ENCODE measurements around the gene CNGA3. TPM values are rescaled to one million over a fixed set of nuclear protein-coding genes. Genes with fewer than 3 reads are reported as not detected.

The CNGA3 gene
- total RNA-seq, 3 donors from 2014 or later (not counting 1 experiment from before 2014, with no cell fraction given), result not detected

GRCh38 chr2:98343285-98343684, 3.0 kb upstream of the CNGA3 start:
- no peak for ATAC-seq
- peaks cover 28% of the 10 kb centered on the region for H3K27me3 ChIP-seq (ENCODE audit: control insufficient read depth, insufficient read depth, low read length)
- H3K36me3 ChIP-seq (ENCODE audit: control insufficient read depth, insufficient read depth, low read length), result no peaks in the 10 kb centered on the region
- H3K27ac Mint-ChIP-seq, result no peak overlapping the region
- H3K9me3 Mint-ChIP-seq, result peaks cover 0 to 2% of the 10 kb centered on the region in 2 donors
- H3K27me3 Mint-ChIP-seq (ENCODE audit: low read depth in 2 of 2), result peaks cover 56 to 65% of the 10 kb centered on the region in 2 donors
- TF ChIP-seq CTCF (IDR thresholded peaks at IDR 0.05), result no peak
- intact Hi-C loops (cut with micrococcal nuclease), result no loop called here
- H3K4me1 Mint-ChIP-seq, result peaks cover 8 to 16% of the 10 kb centered on the region in 2 donors
- H3K27ac ChIP-seq (ENCODE audit: low read length), result no peak overlapping the region
- H3K36me3 Mint-ChIP-seq, result peaks cover 11% of the 10 kb centered on the region
- no peak overlapping the region for H3K4me3 ChIP-seq (ENCODE audit: low read length)
- H3K4me3 Mint-ChIP-seq, result no peak overlapping the region
- no peak for DNase-seq
- peaks cover 18% of the 10 kb centered on the region for H3K4me1 ChIP-seq (ENCODE audit: control insufficient read depth, insufficient read depth, low read length)
- 83% methylated on average over 3 of the region's 3 CpGs for WGBS (ENCODE audit: insufficient coverage)
- H3K9me3 ChIP-seq (ENCODE audit: control insufficient read depth, insufficient read depth, low read length), result peaks cover 2% of the 10 kb centered on the region

- peaks cover 8 to 17% of the 10 kb centered on the region in 2 donors for H3K4me1 Mint-ChIP-seq
- H3K4me3 Mint-ChIP-seq, result no peak overlapping the region
- TF ChIP-seq CTCF (IDR thresholded peaks at IDR 0.05), result no peak
- DNase-seq, result no peak
- ATAC-seq, result no peak
- peaks cover 18% of the 10 kb centered on the region for H3K4me1 ChIP-seq (ENCODE audit: control insufficient read depth, insufficient read depth, low read length)
- H3K36me3 ChIP-seq (ENCODE audit: control insufficient read depth, insufficient read depth, low read length), result no peaks in the 10 kb centered on the region
- peaks cover 70 to 89% of the 10 kb centered on the region in 2 donors for H3K27me3 Mint-ChIP-seq (ENCODE audit: low read depth in 2 of 2)
- H3K27me3 ChIP-seq (ENCODE audit: control insufficient read depth, insufficient read depth, low read length), result peaks cover 47% of the 10 kb centered on the region
- intact Hi-C loops (cut with micrococcal nuclease), result no loop called here
- no peak overlapping the region for H3K4me3 ChIP-seq (ENCODE audit: low read length)
- 11% methylated on average over 54 of the region's 54 CpGs for WGBS (ENCODE audit: insufficient coverage)
- no peak overlapping the region for H3K27ac ChIP-seq (ENCODE audit: low read length)
- H3K9me3 ChIP-seq (ENCODE audit: control insufficient read depth, insufficient read depth, low read length), result peaks cover 2% of the 10 kb centered on the region
- peaks cover 11% of the 10 kb centered on the region for H3K36me3 Mint-ChIP-seq
- peaks cover 0 to 2% of the 10 kb centered on the region in 2 donors for H3K9me3 Mint-ChIP-seq
- H3K27ac Mint-ChIP-seq, result no peak overlapping the region
Measured at GRCh38 chr2:98347298-98348065, 1.2 kb downstream of the CNGA3 start.

GRCh38 chr2:98348066-98348561, 1.9 kb downstream of the CNGA3 start:
- Mint-ChIP-seq H3K27me3 (ENCODE audit: low read depth in 2 of 2) (peaks cover 64 to 83% of the 10 kb centered on the region in 2 donors), H3K4me3 (no peak overlapping the region), H3K4me1 (peaks cover 8 to 17% of the 10 kb centered on the region in 2 donors), H3K27ac (no peak overlapping the region), H3K9me3 (peaks cover 0 to 2% of the 10 kb centered on the region in 2 donors), H3K36me3 (peaks cover 11% of the 10 kb centered on the region)
- peaks cover 45% of the 10 kb centered on the region for H3K27me3 ChIP-seq (ENCODE audit: control insufficient read depth, insufficient read depth, low read length)
- no peak overlapping the region for H3K4me3 ChIP-seq (ENCODE audit: low read length)
- peaks cover 18% of the 10 kb centered on the region for H3K4me1 ChIP-seq (ENCODE audit: control insufficient read depth, insufficient read depth, low read length)
- 13% methylated on average over 12 of the region's 15 CpGs for WGBS (ENCODE audit: insufficient coverage)
- DNase-seq (no peak), ATAC-seq (no peak)
- H3K36me3 ChIP-seq (ENCODE audit: control insufficient read depth, insufficient read depth, low read length), result no peaks in the 10 kb centered on the region
- no peak overlapping the region for H3K27ac ChIP-seq (ENCODE audit: low read length)
- intact Hi-C loops (cut with micrococcal nuclease), result no loop called here
- H3K9me3 ChIP-seq (ENCODE audit: control insufficient read depth, insufficient read depth, low read length), result peaks cover 2% of the 10 kb centered on the region
- TF ChIP-seq CTCF (IDR thresholded peaks at IDR 0.05), result no peak

All from natural killer cell (primary cell).